Panc1 (cell line): Measurements from ENCODE around the gene JAML. TPM values are rescaled to one million over a fixed set of nuclear protein-coding genes. Genes with fewer than 3 reads are reported as not detected.

Source experiments
- ATAC-seq: fragments of 200-7000 bp; cut with Tn5 transposase; 2 replicates; pipeline ENCODE4 v1.9.1; 2020; ENCODE audit warnings: mild to moderate bottlenecking, moderate library complexity
- BruUV-seq: library from RNA; stranded (reverse); fragments of 400-500 nt; replicated peaks from 2 replicates; lab custom pipeline; 2021; lab: Mats Ljungman, UMichigan
- CTCF ChIA-PET: fragments of 300-600 bp; sonication (Branson Sonifier 250); formaldehyde crosslinking; loops from one replicate; lab custom pipeline; 2022; ENCODE audit warnings: antibody characterized with exemption; lab: Charles Lee
- POLR2A ChIA-PET: fragments of 300-600 bp; sonication (Branson Sonifier 250); formaldehyde crosslinking; loops from one replicate; lab custom pipeline; 2022; ENCODE audit warnings: antibody characterized with exemption; lab: Charles Lee
- DNase-seq: peaks from one replicate; pipeline ENCODE4 v3.0.0-alpha.2; 2010; ENCODE audit warnings: low read depth, low spot score
- H3K27ac ChIP-seq: 2 replicates; pipeline ENCODE4 v1.5.1; 2011; ENCODE audit warnings: mild to moderate bottlenecking, low read length, inconsistent platforms
- H3K27me3 ChIP-seq: fragments of 200-500 bp; sonication (Bioruptor generic); 2 replicates; pipeline ENCODE4 v1.6.0; 2014; ENCODE audit warnings: low read length, inconsistent platforms; ENCODE audit not compliant: control insufficient read depth, insufficient read depth
- H3K36me3 ChIP-seq: fragments of 200-500 bp; sonication (Bioruptor generic); 2 replicates; pipeline ENCODE4 v1.5.1; 2014; ENCODE audit warnings: inconsistent platforms, mild to moderate bottlenecking, low read length, moderate library complexity; ENCODE audit not compliant: control insufficient read depth, insufficient read depth
- H3K4me1 ChIP-seq: 2 replicates; pipeline ENCODE4 v1.5.1; 2011; ENCODE audit warnings: inconsistent platforms, mild to moderate bottlenecking, low read length, moderate library complexity; ENCODE audit not compliant: control insufficient read depth, insufficient read depth
- H3K4me3 ChIP-seq, 2 experiments: 2 replicates each; pipeline ENCODE4 v1.5.1; 2011 to 2012; ENCODE audit warnings: low read depth in 2 of 2, low read length in 2 of 2, mild to moderate bottlenecking in 2 of 2, inconsistent platforms in 1 of 2, moderate library complexity in 1 of 2
- H3K9me3 ChIP-seq: fragments of 200-500 bp; sonication (Bioruptor generic); 2 replicates; pipeline ENCODE4 v1.5.1; 2014; ENCODE audit warnings: low read depth, mild to moderate bottlenecking, inconsistent platforms, low read length, moderate library complexity; ENCODE audit not compliant: control insufficient read depth, insufficient read depth
- POLR2AphosphoS5 ChIP-seq: IDR thresholded peaks from 2 replicates; pipeline ENCODE4 v1.6.1; 2012; ENCODE audit warnings: mild to moderate bottlenecking, low read depth, low read length, moderate library complexity
- SIN3A ChIP-seq: IDR thresholded peaks from 2 replicates; pipeline ENCODE4 v1.6.1; 2012; ENCODE audit warnings: low read depth, mild to moderate bottlenecking, low read length, moderate library complexity, borderline replicate concordance; ENCODE audit not compliant: insufficient read depth
- TCF7L2 ChIP-seq: IDR thresholded peaks from 2 replicates; pipeline ENCODE4 v1.6.1; 2011; ENCODE audit warnings: mild to moderate bottlenecking, low read depth, low read length, inconsistent platforms
- in situ Hi-C: cut with HindIII; loops from 2 replicates; pipeline ENCODE4 v1.10.0; 2016; ENCODE audit warnings: low sequenced_read_pairs, low pct_unique_long_range_greater_than_20kb
- intact Hi-C: fragments of 100-400 bp; cut with micrococcal nuclease; formaldehyde crosslinking; loops from one replicate; pipeline ENCODE4 v1.10.0; 2022; ENCODE audit not compliant: unreplicated experiment
- total RNA-seq: library from RNA; stranded (reverse); gene quantifications from one replicate; pipeline ENCODE4 v1.2.1, GENCODE V29; 2021; ENCODE audit not compliant: unreplicated experiment
- TF ChIP-seq, protein P1 (sequence below), 2 experiments: IDR thresholded peaks; 2 replicates each; pipeline ENCODE4 v1.6.1; 2011 to 2012; ENCODE audit warnings: low read depth in 2 of 2, control low read depth in 1 of 2, low read length in 1 of 2, mild to moderate bottlenecking in 1 of 2, moderate library complexity in 1 of 2; ENCODE audit not compliant: insufficient read depth in 1 of 2
- TF ChIP-seq, protein P2 (sequence below): fragments of 450-650 bp; IDR thresholded peaks from 2 replicates; pipeline ENCODE4 v1.5.1; 2017; ENCODE audit warnings: mild to moderate bottlenecking

Gene JAML
- total RNA-seq, 1 experiment from 2014 or later = 0.39 TPM

DNA sequence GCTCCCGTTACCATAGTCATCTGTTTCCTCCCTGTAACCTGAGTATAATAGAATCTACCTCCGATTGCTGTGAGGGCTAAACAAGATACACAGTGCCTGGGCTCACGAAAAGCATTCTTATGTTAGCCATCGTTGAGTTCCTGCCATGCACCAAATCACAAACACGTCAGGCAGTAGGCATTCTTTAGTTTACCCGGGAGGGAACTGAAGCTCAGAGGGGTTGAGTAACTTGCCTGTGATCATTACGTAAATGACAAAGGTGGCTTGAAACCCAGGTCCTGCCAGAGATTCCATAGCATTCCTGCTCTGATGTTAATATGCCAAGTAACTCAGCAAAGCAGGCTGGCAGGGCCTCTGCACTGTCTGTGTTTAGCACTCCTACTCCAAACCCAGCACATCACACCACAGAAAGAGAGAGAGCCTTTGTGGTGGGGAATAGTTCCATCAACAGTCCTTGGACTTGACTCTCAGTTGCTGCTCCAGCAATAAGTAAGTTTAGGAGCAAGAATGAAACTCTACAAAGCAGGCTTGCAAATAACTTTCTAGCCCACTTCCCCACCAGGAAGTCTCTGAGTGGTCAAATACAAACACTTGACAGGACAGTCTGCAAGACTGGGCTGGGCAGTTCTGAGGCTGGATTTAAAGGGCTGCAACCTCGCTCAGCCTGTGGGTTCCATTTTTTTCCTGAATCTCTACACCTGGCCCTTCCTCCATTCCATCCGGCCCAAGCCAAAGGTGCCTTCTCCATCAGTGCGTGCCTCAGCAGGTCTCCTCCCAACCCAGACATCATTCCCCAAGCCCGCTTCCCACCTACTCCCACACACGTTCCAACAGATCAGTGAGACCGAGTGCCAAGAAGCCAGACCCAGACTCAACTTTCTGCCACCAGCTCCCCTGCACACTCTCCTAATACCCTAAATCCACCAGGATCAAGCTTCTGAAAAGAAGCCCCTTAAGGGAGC, 49.5 kb downstream of the JAML start:
- Histone ChIP-seq H3K9me3 (no peaks in the 10 kb centered on the region), H3K36me3 (no peaks in the 10 kb centered on the region), H3K4me1 (peaks cover 2% of the 10 kb centered on the region; the same call in 1 of the 2 replicates), H3K27me3 (peaks cover 3% of the 10 kb centered on the region; the same call in 1 of the 2 replicates), H3K4me3 (no peak overlapping the region), H3K27ac (no peak overlapping the region)
- DNase-seq = no peak
- CTCF ChIA-PET = no interaction called here
- no TSS peak for BruUV-seq
- intact Hi-C loops = no loop called here
- in situ Hi-C loops = no loop called here
- POLR2A ChIA-PET = interaction anchor here (0.7 kb wide), 1 partner anchor 1120 kb away, joined by 3 read pairs; no protein-coding TSS in a partner anchor
- no peak for ATAC-seq
- TF ChIP-seq SIN3A (no peak), POLR2AphosphoS5 (no peak), TCF7L2 (no peak)
- TF ChIP-seq, protein P1, sequence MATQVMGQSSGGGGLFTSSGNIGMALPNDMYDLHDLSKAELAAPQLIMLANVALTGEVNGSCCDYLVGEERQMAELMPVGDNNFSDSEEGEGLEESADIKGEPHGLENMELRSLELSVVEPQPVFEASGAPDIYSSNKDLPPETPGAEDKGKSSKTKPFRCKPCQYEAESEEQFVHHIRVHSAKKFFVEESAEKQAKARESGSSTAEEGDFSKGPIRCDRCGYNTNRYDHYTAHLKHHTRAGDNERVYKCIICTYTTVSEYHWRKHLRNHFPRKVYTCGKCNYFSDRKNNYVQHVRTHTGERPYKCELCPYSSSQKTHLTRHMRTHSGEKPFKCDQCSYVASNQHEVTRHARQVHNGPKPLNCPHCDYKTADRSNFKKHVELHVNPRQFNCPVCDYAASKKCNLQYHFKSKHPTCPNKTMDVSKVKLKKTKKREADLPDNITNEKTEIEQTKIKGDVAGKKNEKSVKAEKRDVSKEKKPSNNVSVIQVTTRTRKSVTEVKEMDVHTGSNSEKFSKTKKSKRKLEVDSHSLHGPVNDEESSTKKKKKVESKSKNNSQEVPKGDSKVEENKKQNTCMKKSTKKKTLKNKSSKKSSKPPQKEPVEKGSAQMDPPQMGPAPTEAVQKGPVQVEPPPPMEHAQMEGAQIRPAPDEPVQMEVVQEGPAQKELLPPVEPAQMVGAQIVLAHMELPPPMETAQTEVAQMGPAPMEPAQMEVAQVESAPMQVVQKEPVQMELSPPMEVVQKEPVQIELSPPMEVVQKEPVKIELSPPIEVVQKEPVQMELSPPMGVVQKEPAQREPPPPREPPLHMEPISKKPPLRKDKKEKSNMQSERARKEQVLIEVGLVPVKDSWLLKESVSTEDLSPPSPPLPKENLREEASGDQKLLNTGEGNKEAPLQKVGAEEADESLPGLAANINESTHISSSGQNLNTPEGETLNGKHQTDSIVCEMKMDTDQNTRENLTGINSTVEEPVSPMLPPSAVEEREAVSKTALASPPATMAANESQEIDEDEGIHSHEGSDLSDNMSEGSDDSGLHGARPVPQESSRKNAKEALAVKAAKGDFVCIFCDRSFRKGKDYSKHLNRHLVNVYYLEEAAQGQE (IDR thresholded peaks at IDR 0.05; ENCODE audit: insufficient read depth in 1 of 2, low read depth in 2 of 2, low read length in 1 of 2) = no peak
- TF ChIP-seq, protein P2, sequence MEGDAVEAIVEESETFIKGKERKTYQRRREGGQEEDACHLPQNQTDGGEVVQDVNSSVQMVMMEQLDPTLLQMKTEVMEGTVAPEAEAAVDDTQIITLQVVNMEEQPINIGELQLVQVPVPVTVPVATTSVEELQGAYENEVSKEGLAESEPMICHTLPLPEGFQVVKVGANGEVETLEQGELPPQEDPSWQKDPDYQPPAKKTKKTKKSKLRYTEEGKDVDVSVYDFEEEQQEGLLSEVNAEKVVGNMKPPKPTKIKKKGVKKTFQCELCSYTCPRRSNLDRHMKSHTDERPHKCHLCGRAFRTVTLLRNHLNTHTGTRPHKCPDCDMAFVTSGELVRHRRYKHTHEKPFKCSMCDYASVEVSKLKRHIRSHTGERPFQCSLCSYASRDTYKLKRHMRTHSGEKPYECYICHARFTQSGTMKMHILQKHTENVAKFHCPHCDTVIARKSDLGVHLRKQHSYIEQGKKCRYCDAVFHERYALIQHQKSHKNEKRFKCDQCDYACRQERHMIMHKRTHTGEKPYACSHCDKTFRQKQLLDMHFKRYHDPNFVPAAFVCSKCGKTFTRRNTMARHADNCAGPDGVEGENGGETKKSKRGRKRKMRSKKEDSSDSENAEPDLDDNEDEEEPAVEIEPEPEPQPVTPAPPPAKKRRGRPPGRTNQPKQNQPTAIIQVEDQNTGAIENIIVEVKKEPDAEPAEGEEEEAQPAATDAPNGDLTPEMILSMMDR = no peak

DNA sequence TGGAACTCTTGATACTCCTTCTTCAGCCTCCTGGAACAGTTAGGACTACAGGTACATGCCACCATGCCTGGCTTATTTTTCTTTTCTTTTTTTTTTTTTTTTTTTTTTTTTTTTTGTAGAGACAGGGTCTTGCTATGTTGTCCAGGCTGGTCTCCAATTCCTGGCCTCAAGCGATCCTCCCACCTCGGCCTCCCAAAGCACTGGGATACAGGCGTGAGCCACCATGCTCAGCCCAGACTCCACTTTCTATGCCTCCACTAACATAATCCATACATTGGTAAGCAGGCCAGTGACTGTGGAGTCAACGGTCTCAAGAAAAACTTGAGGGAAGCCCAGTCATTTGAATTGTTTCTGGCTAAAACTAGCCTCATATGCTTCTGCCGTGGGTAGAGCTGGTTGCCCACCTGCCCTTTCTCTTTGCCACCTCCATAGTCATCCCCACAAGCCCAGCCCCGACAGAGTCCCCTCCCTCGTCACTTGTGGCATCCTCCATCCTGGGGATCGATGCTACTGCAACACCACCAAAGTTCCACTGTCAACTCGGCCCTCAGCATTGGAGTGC, 50.7 kb downstream of the JAML start:
- Histone ChIP-seq H3K4me1 (no peaks in the 10 kb centered on the region), H3K4me3 (no peak overlapping the region), H3K27ac (no peak overlapping the region), H3K9me3 (no peaks in the 10 kb centered on the region), H3K27me3 (peaks cover 7% of the 10 kb centered on the region), H3K36me3 (no peaks in the 10 kb centered on the region)
- no peak for TF ChIP-seq SIN3A
- TF ChIP-seq TCF7L2 = no peak
- TF ChIP-seq, protein P2 = no peak
- intact Hi-C loops = no loop called here
- DNase-seq (no peak), ATAC-seq (no peak)
- ChIA-PET POLR2A (no interaction called here), CTCF (no interaction called here)
- in situ Hi-C loops = no loop called here
- BruUV-seq = no TSS peak
